Keratinocyte (primary cell): ENCODE measurements around the gene A1BG. TPM values are rescaled to one million over a fixed set of nuclear protein-coding genes. Genes with fewer than 3 reads are reported as not detected.

ENCODE experiments used
- DNase-seq: peaks from one replicate; pipeline ENCODE4 v3.0.0-alpha.2; 2011; ENCODE audit warnings: low read depth, missing footprints, low spot score
- FAIRE-seq: peaks from 2 replicates; lab custom pipeline; 2011; peaks lifted over from hg19 to GRCh38; lab: Jason Lieb, UNC
- H2AFZ ChIP-seq: 2 replicates; pipeline ENCODE4 v1.6.0; 2012; ENCODE audit warnings: low read length, control low read depth, inconsistent platforms; ENCODE audit not compliant: control insufficient read depth
- H3K27ac ChIP-seq: 2 replicates; pipeline ENCODE4 v1.5.1; 2011; ENCODE audit warnings: low read length; ENCODE audit not compliant: control insufficient read depth, insufficient read depth
- H3K27me3 ChIP-seq: 3 replicates; pipeline ENCODE4 v1.6.0; 2011; ENCODE audit warnings: low read length; ENCODE audit not compliant: control insufficient read depth, insufficient read depth; ENCODE audit errors: extremely low read depth
- H3K36me3 ChIP-seq, 2 experiments: 2 replicates in 1 of 2; 3 replicates in 1 of 2; pipeline ENCODE4 v1.5.1; 2011; ENCODE audit warnings: low read length in 2 of 2, mild to moderate bottlenecking in 1 of 2; ENCODE audit not compliant: control insufficient read depth in 2 of 2, insufficient read depth in 2 of 2; ENCODE audit errors: extremely low read depth in 1 of 2
- H3K4me1 ChIP-seq: 3 replicates; pipeline ENCODE4 v1.5.1; 2011; ENCODE audit warnings: low read length; ENCODE audit not compliant: control insufficient read depth, insufficient read depth; ENCODE audit errors: extremely low read depth
- H3K4me2 ChIP-seq: 3 replicates; pipeline ENCODE4 v1.6.0; 2011; ENCODE audit warnings: low read depth, low read length; ENCODE audit not compliant: control insufficient read depth, insufficient read depth; ENCODE audit errors: extremely low read depth
- H3K4me3 ChIP-seq, 3 experiments: fragments of 200-600 bp in 1 of 3; sonication (generic) in 1 of 3; 2 replicates in 2 of 3; 3 replicates in 1 of 3; pipeline ENCODE4 v1.5.1; 2011 to 2016; ENCODE audit warnings: low read length in 3 of 3, mild to moderate bottlenecking in 3 of 3, control low read depth in 2 of 3, inconsistent platforms in 1 of 3, low read depth in 1 of 3, mixed read lengths in 1 of 3, mixed run types in 1 of 3, moderate library complexity in 1 of 3; ENCODE audit not compliant: control insufficient read depth in 2 of 3, insufficient read depth in 2 of 3; ENCODE audit errors: extremely low read depth in 1 of 3
- H3K79me2 ChIP-seq: 2 replicates; pipeline ENCODE4 v1.6.0; 2012; ENCODE audit warnings: low read length; ENCODE audit not compliant: control insufficient read depth, insufficient read depth
- H3K9ac ChIP-seq: 3 replicates; pipeline ENCODE4 v1.6.0; 2011; ENCODE audit warnings: low read length; ENCODE audit not compliant: control insufficient read depth, insufficient read depth; ENCODE audit errors: extremely low read depth
- H3K9me1 ChIP-seq: 3 replicates; pipeline ENCODE4 v1.6.0; 2011; ENCODE audit warnings: low read length; ENCODE audit not compliant: control insufficient read depth, insufficient read depth; ENCODE audit errors: extremely low read depth
- H3K9me3 ChIP-seq: 2 replicates; pipeline ENCODE4 v1.5.1; 2012; ENCODE audit warnings: low read depth, low read length; ENCODE audit not compliant: control insufficient read depth
- H4K20me1 ChIP-seq: 3 replicates; pipeline ENCODE4 v1.6.0; 2011; ENCODE audit warnings: low read length; ENCODE audit not compliant: control insufficient read depth, insufficient read depth; ENCODE audit errors: extremely low read depth
- CTCF ChIP-seq, 3 experiments: IDR thresholded peaks in 1 of 3; conservative IDR thresholded peaks in 1 of 3; optimal IDR thresholded peaks in 1 of 3; 2 replicates in 2 of 3; 3 replicates in 1 of 3; pipeline versions ENCODE3 to v1.5.1; 2011; ENCODE audit warnings: low read length in 3 of 3, mild to moderate bottlenecking in 3 of 3, moderate library complexity in 2 of 3, control low read depth in 1 of 3, inconsistent platforms in 1 of 3; ENCODE audit not compliant: insufficient read depth in 2 of 3; ENCODE audit errors: extremely low read depth in 1 of 3
- EZH2 ChIP-seq: IDR thresholded peaks from one replicate; pipeline ENCODE4 v1.6.1; 2012; ENCODE audit warnings: inconsistent platforms, mild to moderate bottlenecking, low read length, moderate library complexity
- dilution Hi-C: fragments of 300-500 bp; cut with MboI; formaldehyde crosslinking; loops from one replicate; pipeline ENCODE4 v1.7.0; 2020; ENCODE audit warnings: low sequenced_read_pairs; ENCODE audit not compliant: extremely low pct_ligation_motif_present
- polyA plus RNA-seq, 5 experiments: library from polyadenylated mRNA; depleted of rRNA in 3 of 5; stranded (reverse) in 3 of 5; stranded (forward) in 1 of 5; unstranded in 1 of 5; fragments of >200 nt; gene quantifications; 1 replicate in 1 of 5; 2 replicates in 3 of 5; 3 replicates in 1 of 5; pipeline versions ENCODE4 v1.2.1 to v1.2.3, GENCODE V29; 2011 to 2012; ENCODE audit warnings: missing spikeins in 2 of 5, low read depth in 1 of 5, low replicate concordance in 1 of 5

Gene A1BG
- polyA plus RNA-seq, 1 donor (not counting 4 experiments of a cell fraction or from before 2014, with no cell fraction given), result 1.4 TPM

- Histone ChIP-seq H3K4me2 (no peak overlapping the region), H2AFZ (no peak overlapping the region), H3K9ac (no peak overlapping the region), H3K79me2 (no peaks in the 10 kb centered on the region), H3K36me3 (no peaks in the 10 kb centered on the region), H3K4me3 (no peak overlapping the region), H3K4me1 (no peaks in the 10 kb centered on the region), H3K9me1 (no peaks in the 10 kb centered on the region), H4K20me1 (no peaks in the 10 kb centered on the region), H3K27ac (no peak overlapping the region), H3K27me3 (no peaks in the 10 kb centered on the region), H3K9me3 (no peaks in the 10 kb centered on the region)
- FAIRE-seq (no peak), DNase-seq (no peak)
- dilution Hi-C loops, result no loop called here
- TF ChIP-seq CTCF (optimal IDR thresholded peaks at IDR 0.05 in 1 of 3, IDR thresholded peaks at IDR 0.05 in 1 of 3, conservative IDR thresholded peaks at IDR 0.05 in 1 of 3; ENCODE audit: extremely low read depth in 1 of 3, insufficient read depth in 2 of 3, low read length in 3 of 3) (no peak), EZH2 (no peak)
Measured at GRCh38 chr19:58374200-58374599, 20.9 kb upstream of the A1BG start.

- dilution Hi-C loops, result no loop called here
Measured at GRCh38 chr19:58372311-58373133, 19.2 kb upstream of the A1BG start.

More at GRCh38 chr19:58372311-58373133, 19.2 kb upstream of the A1BG start:
- Histone ChIP-seq H3K4me3 (no peak overlapping the region), H4K20me1 (no peaks in the 10 kb centered on the region), H3K9ac (no peak overlapping the region), H3K9me1 (no peaks in the 10 kb centered on the region), H3K79me2 (no peaks in the 10 kb centered on the region), H3K4me1 (no peaks in the 10 kb centered on the region), H3K36me3 (no peaks in the 10 kb centered on the region), H3K4me2 (no peak overlapping the region), H2AFZ (no peak overlapping the region), H3K9me3 (no peaks in the 10 kb centered on the region), H3K27me3 (no peaks in the 10 kb centered on the region), H3K27ac (no peak overlapping the region)
- FAIRE-seq (no peak), DNase-seq (no peak)
- TF ChIP-seq EZH2 (no peak), CTCF (optimal IDR thresholded peaks at IDR 0.05 in 1 of 3, IDR thresholded peaks at IDR 0.05 in 1 of 3, conservative IDR thresholded peaks at IDR 0.05 in 1 of 3; ENCODE audit: extremely low read depth in 1 of 3, insufficient read depth in 2 of 3, low read length in 3 of 3) (no peak)
